ENCODE measurements around the gene GPLD1.
"Not testable (repeated sequence)": the region's sequence is repeated elsewhere in the genome, so short reads cannot be mapped to it uniquely, and the experiment has no call there.

GPLD1 gene

GRCh38 chr6:24408719-24409410 lies 80.5 kb downstream of the GPLD1 start:
- no peak for DNase-seq

- DNase-seq: no peak
These were observed 84.1 kb downstream of the GPLD1 start for GRCh38 chr6:24405262-24405661.

DNA sequence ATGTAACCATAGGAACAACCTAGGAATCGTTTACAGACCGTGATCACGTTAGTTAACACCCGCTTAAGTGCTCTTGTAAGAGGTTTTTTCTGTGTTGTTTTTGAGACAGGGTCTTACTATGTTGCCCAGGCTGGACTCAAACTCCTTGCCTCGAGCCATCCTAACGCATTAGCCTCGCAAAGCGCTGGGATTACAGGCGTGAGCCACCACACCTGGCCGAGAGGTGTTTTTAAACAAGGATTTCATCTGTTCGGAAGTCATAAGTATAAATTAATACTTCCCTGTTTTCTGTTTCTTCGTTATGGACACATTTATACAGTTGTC lies 85.9 kb downstream of the GPLD1 start:
- DNase-seq: no peak

GRCh38 chr6:24402697-24403500 lies 86.5 kb downstream of the GPLD1 start, which contains the start of gene MRS2:
MRS2 (plus strand) TSS chr6:24402936; CDS start chr6:24403047, 111 bp downstream.
- DNase-seq: peak; percentile 41

GRCh38 chr6:24401458-24401857 lies 87.9 kb downstream of the GPLD1 start:
- DNase-seq: no peak

DNA sequence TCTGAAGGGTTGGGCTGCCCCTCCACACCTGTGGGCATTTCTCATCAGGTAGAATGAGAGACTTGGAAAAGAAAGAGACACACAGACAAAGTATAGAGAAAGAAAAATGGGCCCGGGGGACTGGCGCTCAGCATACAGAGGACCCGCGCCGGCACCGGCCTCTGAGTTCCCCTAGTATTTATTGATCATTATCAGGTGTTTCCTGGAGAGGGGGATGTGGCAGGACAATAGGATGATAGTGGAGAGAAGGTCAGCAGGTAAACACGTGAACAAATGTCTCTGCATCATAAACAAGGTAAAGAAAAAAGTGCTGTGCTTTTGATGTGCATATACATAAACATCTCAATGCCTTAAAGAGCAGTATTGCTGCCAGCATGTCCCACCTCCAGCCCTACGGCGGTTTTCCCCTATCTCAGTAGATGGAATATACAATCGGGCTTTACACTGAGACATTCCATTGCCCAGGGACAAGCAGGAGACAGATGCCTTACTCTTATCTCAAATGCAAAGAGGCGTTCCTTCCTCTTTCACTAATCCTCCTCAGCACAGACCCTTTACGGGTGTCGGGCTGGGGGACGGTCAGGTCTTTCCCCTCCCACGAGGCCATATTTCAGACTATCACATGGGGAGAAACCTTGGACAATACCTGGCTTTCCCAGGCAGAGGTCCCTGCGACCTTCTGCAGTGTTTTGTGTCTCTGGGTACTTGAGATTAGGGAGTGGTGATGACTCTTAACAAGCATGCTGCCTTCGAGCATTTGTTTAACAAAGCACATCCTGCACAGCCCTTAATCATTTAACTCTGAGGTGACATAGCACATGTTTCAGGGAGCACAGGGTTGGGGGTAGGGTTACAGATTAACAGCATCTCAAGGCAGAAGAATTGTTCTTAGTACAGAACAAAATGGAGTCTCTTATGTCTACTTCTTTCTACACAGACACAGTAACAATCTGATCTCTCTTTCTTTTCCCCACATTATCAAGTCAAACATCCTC lies 89.0 kb downstream of the GPLD1 start:
- DNase-seq: not testable (repeated sequence)

- no peak for DNase-seq
These were observed 91.7 kb downstream of the GPLD1 start for GRCh38 chr6:24397631-24398030.

DNA sequence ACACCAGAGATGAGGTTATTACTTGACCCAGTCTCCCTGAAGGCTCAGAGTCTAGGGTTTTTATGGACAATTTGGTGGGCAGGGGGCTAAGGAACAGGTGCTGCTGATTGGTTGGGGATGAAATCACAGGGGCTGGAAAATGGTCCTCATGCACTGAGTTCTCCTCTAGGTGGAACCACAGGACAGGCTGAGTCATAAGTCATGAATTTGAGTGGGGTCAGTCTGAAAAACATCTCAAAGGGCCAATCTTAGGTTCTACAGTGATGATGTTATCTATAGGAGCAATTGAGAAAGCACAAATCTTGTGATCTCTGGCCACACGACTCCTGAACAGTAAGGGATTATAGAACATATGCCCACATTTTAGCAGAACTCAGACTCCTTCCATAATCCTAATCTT lies 92.6 kb downstream of the GPLD1 start:
- no peak for DNase-seq

GRCh38 chr6:24394780-24395437 lies 94.5 kb downstream of the GPLD1 start:
- peak; percentile 13 for DNase-seq

GRCh38 chr6:24394061-24394779 lies 95.2 kb downstream of the GPLD1 start:
- no peak for DNase-seq

GRCh38 chr6:24391756-24392405 lies 97.5 kb downstream of the GPLD1 start:
- DNase-seq: no peak

GRCh38 chr6:24391208-24391607 lies 98.2 kb downstream of the GPLD1 start:
- no peak for DNase-seq

DNA sequence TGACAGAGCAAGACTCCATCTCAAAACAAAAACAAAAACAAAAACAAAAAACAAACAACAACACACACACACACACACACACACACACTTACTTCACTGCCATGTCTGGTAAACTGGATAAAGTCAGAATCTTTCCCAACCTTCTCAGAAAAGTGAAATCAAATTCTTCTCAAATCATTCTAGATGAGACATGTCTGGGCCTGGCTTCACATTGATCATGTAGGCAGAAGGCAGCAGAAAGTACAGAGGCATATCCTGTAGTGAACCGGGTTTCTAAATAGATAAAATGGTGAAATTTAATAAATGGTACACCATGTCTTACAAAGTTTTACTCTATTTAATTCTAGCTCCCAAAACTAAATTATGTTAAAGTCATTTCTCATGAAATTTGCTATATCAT lies 101.6 kb downstream of the GPLD1 start:
- no peak for DNase-seq

GRCh38 chr6:24385536-24386269 lies 103.7 kb downstream of the GPLD1 start:
- no peak for DNase-seq

GRCh38 chr6:24384369-24385130 lies 104.8 kb downstream of the GPLD1 start:
- not testable (repeated sequence) for DNase-seq

DNA sequence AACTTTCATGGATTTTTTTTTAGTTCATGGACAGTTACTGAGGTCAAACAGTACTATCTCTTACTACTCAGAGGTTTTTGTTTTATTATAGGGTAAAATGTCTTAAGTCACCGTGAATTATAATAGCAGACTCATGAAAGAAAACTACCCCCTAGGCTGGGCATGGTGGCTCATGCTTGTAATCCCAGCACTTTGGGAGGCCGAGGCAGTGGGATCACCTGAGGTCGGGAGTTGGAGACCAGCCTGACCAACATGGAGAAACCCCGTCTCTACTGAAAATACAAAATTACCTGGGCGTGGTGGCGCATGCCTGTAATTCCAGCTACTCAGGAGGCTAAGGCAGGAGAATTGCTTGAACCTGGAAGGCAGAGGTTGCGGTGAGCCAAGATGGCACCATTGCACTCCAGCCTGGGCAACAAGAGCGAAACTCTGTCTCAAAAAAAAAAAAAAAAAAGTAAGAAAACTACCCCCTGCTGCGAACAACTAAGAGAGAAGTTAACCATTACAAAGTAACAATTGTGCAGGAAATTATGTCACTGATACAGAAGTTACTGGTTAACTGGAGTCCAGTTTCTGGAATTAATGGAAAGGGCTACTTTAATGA lies 106.4 kb downstream of the GPLD1 start:
- not testable (repeated sequence) for DNase-seq

DNA sequence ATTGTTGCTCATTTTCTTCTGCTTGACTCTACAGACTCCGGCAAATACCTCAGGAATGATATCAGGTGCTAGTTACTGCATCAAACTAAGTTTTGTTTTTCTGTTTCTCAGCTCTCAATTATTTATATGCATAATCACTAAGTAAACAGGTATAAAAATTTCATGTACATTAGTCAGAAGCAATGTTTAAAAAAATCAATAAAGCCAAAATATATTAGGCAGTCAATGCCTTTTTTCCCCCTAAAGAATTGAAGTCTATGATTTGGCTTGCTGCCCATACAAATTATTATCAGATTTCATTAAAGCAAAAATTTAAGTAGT lies 107.2 kb downstream of the GPLD1 start:
- DNase-seq: no peak

- DNase-seq: no peak
These were observed 107.7 kb downstream of the GPLD1 start for GRCh38 chr6:24381476-24382219.
